ENCODE measurements around the gene ZFYVE9.

The ZFYVE9 gene

GRCh38 chr1:52249831-52250230 is 107.9 kb downstream of the ZFYVE9 start:
- H3K36me3 ChIP-seq (ENCODE audit: control insufficient read depth in 2 of 2, insufficient read depth in 1 of 2, low read length in 2 of 2): no peaks in the 10 kb centered on the region; a peak in 1 of 3 replicates
- TF ChIP-seq ZNF600 (tag by site-specific recombination; IDR thresholded peaks at IDR 0.05): no peak
- TF ChIP-seq SETDB1 (IDR thresholded peaks at IDR 0.05; ENCODE audit: insufficient read length, low read length): no peak
- TF ChIP-seq ZNF140 (tag by site-specific recombination; IDR thresholded peaks at IDR 0.05): no peak
- no peaks in the 10 kb centered on the region for H3K9me3 ChIP-seq (ENCODE audit: control insufficient read depth, insufficient read depth, low read depth, low read length)
- no peak overlapping the region for H3K4me3 ChIP-seq (ENCODE audit: low read depth, low read length)
- H3K27ac ChIP-seq (ENCODE audit: extremely low read depth, low read depth, low read length): no peak overlapping the region
- CTCF ChIA-PET: no interaction called here
- POLR2A ChIA-PET: interaction anchor here (0.6 kb wide), 1 partner anchor 481 kb away, joined by 3 read pairs; no protein-coding TSS in a partner anchor
- H3K4me1 ChIP-seq (ENCODE audit: control insufficient read depth, insufficient read depth, low read length): no peaks in the 10 kb centered on the region

- no peak overlapping the region for H3K27ac ChIP-seq (ENCODE audit: extremely low read depth, low read depth, low read length)
- H3K4me3 ChIP-seq (ENCODE audit: low read depth, low read length): no peak overlapping the region
- TF ChIP-seq HOXC10 (CRISPR knock-in tag; IDR thresholded peaks at IDR 0.05) (no peak), ZNF169 (tag by site-specific recombination; IDR thresholded peaks at IDR 0.05) (no peak), ZNF184 (tag by site-specific recombination; IDR thresholded peaks at IDR 0.05) (peak; percentile 34; the same call in 1 of the 2 replicates), ZBTB44 (tag by site-specific recombination; IDR thresholded peaks at IDR 0.05) (peak; percentile 64; the same call in 1 of the 2 replicates), ZNF560 (tag by site-specific recombination; IDR thresholded peaks at IDR 0.05; ENCODE audit: borderline replicate concordance) (no peak), ZNF302 (tag by site-specific recombination; IDR thresholded peaks at IDR 0.05; ENCODE audit: low read depth) (no peak), KLF10 (tag by site-specific recombination; IDR thresholded peaks at IDR 0.05) (peak; percentile 53; the same call in 1 of the 2 replicates), ZNF513 (tag by site-specific recombination; IDR thresholded peaks at IDR 0.05) (no peak), GLIS1 (tag by site-specific recombination; IDR thresholded peaks at IDR 0.05) (0 out of 2 replicates have a peak, but pooled peaks have one; percentile 18), ZNF211 (tag by site-specific recombination; IDR thresholded peaks at IDR 0.05; ENCODE audit: low read depth) (no peak), MYNN (tag by site-specific recombination; IDR thresholded peaks at IDR 0.05; ENCODE audit: borderline replicate concordance) (no peak), ZNF121 (tag by site-specific recombination; IDR thresholded peaks at IDR 0.05) (no peak), ZBTB17 (tag by site-specific recombination; IDR thresholded peaks at IDR 0.05) (peak; percentile 15; the same call in 1 of the 2 replicates), KLF9 (tag by site-specific recombination; IDR thresholded peaks at IDR 0.05; ENCODE audit: low read depth) (no peak)
- no peaks in the 10 kb centered on the region for H3K9me3 ChIP-seq (ENCODE audit: control insufficient read depth, insufficient read depth, low read depth, low read length)
- H3K36me3 ChIP-seq (ENCODE audit: control insufficient read depth in 2 of 2, insufficient read depth in 1 of 2, low read length in 2 of 2): no peaks in the 10 kb centered on the region; a peak in 1 of 3 replicates
- no peaks in the 10 kb centered on the region for H3K4me1 ChIP-seq (ENCODE audit: control insufficient read depth, insufficient read depth, low read length)
- POLR2A ChIA-PET: no interaction called here
- CTCF ChIA-PET: interaction anchor here (0.6 kb wide), 1 partner anchor 249 kb away, joined by 4 read pairs; no protein-coding TSS in a partner anchor
These were observed 111.5 kb downstream of the ZFYVE9 start for GRCh38 chr1:52253421-52253820.

GRCh38 chr1:52259886-52260285 is 118.0 kb downstream of the ZFYVE9 start:
- H3K36me3 ChIP-seq (ENCODE audit: control insufficient read depth in 2 of 2, insufficient read depth in 1 of 2, low read length in 2 of 2): no peaks in the 10 kb centered on the region
- no peak overlapping the region for H3K27ac ChIP-seq (ENCODE audit: extremely low read depth, low read depth, low read length)
- CTCF ChIA-PET: interaction anchor here (1.2 kb wide), 1 partner anchor 37 kb away, joined by 3 read pairs; no protein-coding TSS in a partner anchor
- POLR2A ChIA-PET: no interaction called here
- H3K4me1 ChIP-seq (ENCODE audit: control insufficient read depth, insufficient read depth, low read length): peaks cover 8% of the 10 kb centered on the region; the same call in 1 of the 2 replicates
- H3K9me3 ChIP-seq (ENCODE audit: control insufficient read depth, insufficient read depth, low read depth, low read length): no peaks in the 10 kb centered on the region
- H3K4me3 ChIP-seq (ENCODE audit: low read depth, low read length): no peak overlapping the region
- TF ChIP-seq SP7 (tag by site-specific recombination; IDR thresholded peaks at IDR 0.05) (no peak), ZEB2 (tag by site-specific recombination; IDR thresholded peaks at IDR 0.05) (no peak), ZNF639 (tag by site-specific recombination; IDR thresholded peaks at IDR 0.05) (no peak), ZNF654 (tag by site-specific recombination; IDR thresholded peaks at IDR 0.05; ENCODE audit: low read depth) (no peak), ZNF37A (tag by site-specific recombination; IDR thresholded peaks at IDR 0.05) (no peak), ZNF704 (tag by site-specific recombination; IDR thresholded peaks at IDR 0.05) (no peak), ZSCAN23 (tag by site-specific recombination; IDR thresholded peaks at IDR 0.05) (no peak), ZFP37 (tag by site-specific recombination; IDR thresholded peaks at IDR 0.05) (no peak)

All from HEK293 (cell line).